ENCODE results near the gene TEX13A. TPM values are rescaled to one million over a fixed set of nuclear protein-coding genes. Genes with fewer than 3 reads are reported as not detected.

TEX13A gene
- total and polyA plus RNA-seq, 10 of the 15 experiments (the other 5 are each of a cell fraction or from before 2014, with no cell fraction given) = not detected

DNA sequence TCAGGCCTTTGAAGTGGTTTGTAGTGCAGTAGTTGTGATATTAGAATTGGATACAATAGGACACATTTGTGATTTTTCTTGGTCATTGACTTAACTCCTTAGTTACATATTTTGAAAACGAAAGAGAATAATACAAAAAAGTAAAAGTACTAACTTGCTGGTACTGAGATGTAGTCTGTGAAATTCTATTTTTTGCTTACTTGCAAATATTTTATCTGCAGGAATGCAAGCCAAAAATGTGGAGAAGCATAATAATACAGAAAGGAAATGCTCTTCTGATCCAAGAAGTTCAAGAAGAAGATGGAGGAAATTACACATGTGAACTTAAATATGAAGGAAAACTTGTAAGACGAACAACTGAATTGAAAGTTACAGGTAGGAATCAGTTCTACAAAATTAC, 46.7 kb upstream of the TEX13A start:
- SMC1A ChIA-PET (ENCODE audit: uncharacterized antibody, unreplicated experiment) = no interaction called here
- RAD21 ChIA-PET (ENCODE audit: unreplicated experiment) = no interaction called here
- H3K4me3 ChIP-seq = no peak overlapping the region
- no peak for ATAC-seq
- intact Hi-C loops (cut with micrococcal nuclease; ENCODE audit: unreplicated experiment) = no loop called here
- H2AFZ ChIP-seq (ENCODE audit: control insufficient read depth, low read depth, low read length) = no peak overlapping the region
- POLR2A ChIA-PET = no interaction called here
- 47% methylated on average over 2 of the region's 2 CpGs for WGBS (ENCODE audit: insufficient coverage, insufficient replicate concordance, low lambda C conversion rate, missing lambda C conversion rate)
- no peaks in the 10 kb centered on the region for H4K20me1 ChIP-seq (ENCODE audit: control insufficient read depth, insufficient read depth)
- H3K27me3 ChIP-seq (replicated peaks in 1 of 2; ENCODE audit: control insufficient read depth in 2 of 2, insufficient read depth in 2 of 2, low read length in 1 of 2) = no peaks in the 10 kb centered on the region
- in situ Hi-C loops (cut with MboI) = no loop called here
- H3K4me2 ChIP-seq (ENCODE audit: control insufficient read depth, insufficient read depth) = no peak overlapping the region
- no peaks in the 10 kb centered on the region for H3K79me2 ChIP-seq (ENCODE audit: control insufficient read depth, insufficient read depth, low read length)
- no peak for DNase-seq (ENCODE audit: low read depth, low spot score)
- no peaks in the 10 kb centered on the region for H3K9me3 ChIP-seq (replicated peaks; ENCODE audit: control insufficient read depth, insufficient read depth, low read length)
- H3K27ac ChIP-seq (ENCODE audit: control insufficient read depth, insufficient read depth) = no peak overlapping the region
- no peaks in the 10 kb centered on the region for H3K4me1 ChIP-seq (ENCODE audit: control insufficient read depth, insufficient read depth, low read length)
- no peaks in the 10 kb centered on the region for H3K36me3 ChIP-seq (ENCODE audit: control insufficient read depth in 2 of 2, insufficient read depth in 2 of 2, low read length in 1 of 2)
- TF ChIP-seq MTA3 (IDR thresholded peaks at IDR 0.05; ENCODE audit: borderline replicate concordance, low read length) (no peak), PAX8 (IDR thresholded peaks at IDR 0.05) (no peak), SIX5 (IDR thresholded peaks at IDR 0.05; ENCODE audit: low read depth, low read length, severe bottlenecking) (no peak), CHD4 (IDR thresholded peaks at IDR 0.05) (no peak)
- TF ChIP-seq, protein P1, sequence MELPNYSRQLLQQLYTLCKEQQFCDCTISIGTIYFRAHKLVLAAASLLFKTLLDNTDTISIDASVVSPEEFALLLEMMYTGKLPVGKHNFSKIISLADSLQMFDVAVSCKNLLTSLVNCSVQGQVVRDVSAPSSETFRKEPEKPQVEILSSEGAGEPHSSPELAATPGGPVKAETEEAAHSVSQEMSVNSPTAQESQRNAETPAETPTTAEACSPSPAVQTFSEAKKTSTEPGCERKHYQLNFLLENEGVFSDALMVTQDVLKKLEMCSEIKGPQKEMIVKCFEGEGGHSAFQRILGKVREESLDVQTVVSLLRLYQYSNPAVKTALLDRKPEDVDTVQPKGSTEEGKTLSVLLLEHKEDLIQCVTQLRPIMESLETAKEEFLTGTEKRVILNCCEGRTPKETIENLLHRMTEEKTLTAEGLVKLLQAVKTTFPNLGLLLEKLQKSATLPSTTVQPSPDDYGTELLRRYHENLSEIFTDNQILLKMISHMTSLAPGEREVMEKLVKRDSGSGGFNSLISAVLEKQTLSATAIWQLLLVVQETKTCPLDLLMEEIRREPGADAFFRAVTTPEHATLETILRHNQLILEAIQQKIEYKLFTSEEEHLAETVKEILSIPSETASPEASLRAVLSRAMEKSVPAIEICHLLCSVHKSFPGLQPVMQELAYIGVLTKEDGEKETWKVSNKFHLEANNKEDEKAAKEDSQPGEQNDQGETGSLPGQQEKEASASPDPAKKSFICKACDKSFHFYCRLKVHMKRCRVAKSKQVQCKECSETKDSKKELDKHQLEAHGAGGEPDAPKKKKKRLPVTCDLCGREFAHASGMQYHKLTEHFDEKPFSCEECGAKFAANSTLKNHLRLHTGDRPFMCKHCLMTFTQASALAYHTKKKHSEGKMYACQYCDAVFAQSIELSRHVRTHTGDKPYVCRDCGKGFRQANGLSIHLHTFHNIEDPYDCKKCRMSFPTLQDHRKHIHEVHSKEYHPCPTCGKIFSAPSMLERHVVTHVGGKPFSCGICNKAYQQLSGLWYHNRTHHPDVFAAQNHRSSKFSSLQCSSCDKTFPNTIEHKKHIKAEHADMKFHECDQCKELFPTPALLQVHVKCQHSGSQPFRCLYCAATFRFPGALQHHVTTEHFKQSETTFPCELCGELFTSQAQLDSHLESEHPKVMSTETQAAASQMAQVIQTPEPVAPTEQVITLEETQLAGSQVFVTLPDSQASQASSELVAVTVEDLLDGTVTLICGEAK (IDR thresholded peaks at IDR 0.05; ENCODE audit: borderline replicate concordance) = no peak
- TF ChIP-seq, protein P2, sequence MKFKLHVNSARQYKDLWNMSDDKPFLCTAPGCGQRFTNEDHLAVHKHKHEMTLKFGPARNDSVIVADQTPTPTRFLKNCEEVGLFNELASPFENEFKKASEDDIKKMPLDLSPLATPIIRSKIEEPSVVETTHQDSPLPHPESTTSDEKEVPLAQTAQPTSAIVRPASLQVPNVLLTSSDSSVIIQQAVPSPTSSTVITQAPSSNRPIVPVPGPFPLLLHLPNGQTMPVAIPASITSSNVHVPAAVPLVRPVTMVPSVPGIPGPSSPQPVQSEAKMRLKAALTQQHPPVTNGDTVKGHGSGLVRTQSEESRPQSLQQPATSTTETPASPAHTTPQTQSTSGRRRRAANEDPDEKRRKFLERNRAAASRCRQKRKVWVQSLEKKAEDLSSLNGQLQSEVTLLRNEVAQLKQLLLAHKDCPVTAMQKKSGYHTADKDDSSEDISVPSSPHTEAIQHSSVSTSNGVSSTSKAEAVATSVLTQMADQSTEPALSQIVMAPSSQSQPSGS (IDR thresholded peaks at IDR 0.05; ENCODE audit: low read length) = no peak
- TF ChIP-seq, protein P3, sequence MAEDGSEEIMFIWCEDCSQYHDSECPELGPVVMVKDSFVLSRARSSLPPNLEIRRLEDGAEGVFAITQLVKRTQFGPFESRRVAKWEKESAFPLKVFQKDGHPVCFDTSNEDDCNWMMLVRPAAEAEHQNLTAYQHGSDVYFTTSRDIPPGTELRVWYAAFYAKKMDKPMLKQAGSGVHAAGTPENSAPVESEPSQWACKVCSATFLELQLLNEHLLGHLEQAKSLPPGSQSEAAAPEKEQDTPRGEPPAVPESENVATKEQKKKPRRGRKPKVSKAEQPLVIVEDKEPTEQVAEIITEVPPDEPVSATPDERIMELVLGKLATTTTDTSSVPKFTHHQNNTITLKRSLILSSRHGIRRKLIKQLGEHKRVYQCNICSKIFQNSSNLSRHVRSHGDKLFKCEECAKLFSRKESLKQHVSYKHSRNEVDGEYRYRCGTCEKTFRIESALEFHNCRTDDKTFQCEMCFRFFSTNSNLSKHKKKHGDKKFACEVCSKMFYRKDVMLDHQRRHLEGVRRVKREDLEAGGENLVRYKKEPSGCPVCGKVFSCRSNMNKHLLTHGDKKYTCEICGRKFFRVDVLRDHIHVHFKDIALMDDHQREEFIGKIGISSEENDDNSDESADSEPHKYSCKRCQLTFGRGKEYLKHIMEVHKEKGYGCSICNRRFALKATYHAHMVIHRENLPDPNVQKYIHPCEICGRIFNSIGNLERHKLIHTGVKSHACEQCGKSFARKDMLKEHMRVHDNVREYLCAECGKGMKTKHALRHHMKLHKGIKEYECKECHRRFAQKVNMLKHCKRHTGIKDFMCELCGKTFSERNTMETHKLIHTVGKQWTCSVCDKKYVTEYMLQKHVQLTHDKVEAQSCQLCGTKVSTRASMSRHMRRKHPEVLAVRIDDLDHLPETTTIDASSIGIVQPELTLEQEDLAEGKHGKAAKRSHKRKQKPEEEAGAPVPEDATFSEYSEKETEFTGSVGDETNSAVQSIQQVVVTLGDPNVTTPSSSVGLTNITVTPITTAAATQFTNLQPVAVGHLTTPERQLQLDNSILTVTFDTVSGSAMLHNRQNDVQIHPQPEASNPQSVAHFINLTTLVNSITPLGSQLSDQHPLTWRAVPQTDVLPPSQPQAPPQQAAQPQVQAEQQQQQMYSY (CRISPR knock-in tag; IDR thresholded peaks at IDR 0.05) = no peak
- CTCF ChIA-PET = no interaction called here
- no peak for FAIRE-seq
- BruUV-seq (replicated peaks) = no TSS peak
- no peak overlapping the region for H3K9ac ChIP-seq (ENCODE audit: control insufficient read depth, insufficient read depth, low read length)
